ENCODE results near the gene PLA2G4B.

DNA sequence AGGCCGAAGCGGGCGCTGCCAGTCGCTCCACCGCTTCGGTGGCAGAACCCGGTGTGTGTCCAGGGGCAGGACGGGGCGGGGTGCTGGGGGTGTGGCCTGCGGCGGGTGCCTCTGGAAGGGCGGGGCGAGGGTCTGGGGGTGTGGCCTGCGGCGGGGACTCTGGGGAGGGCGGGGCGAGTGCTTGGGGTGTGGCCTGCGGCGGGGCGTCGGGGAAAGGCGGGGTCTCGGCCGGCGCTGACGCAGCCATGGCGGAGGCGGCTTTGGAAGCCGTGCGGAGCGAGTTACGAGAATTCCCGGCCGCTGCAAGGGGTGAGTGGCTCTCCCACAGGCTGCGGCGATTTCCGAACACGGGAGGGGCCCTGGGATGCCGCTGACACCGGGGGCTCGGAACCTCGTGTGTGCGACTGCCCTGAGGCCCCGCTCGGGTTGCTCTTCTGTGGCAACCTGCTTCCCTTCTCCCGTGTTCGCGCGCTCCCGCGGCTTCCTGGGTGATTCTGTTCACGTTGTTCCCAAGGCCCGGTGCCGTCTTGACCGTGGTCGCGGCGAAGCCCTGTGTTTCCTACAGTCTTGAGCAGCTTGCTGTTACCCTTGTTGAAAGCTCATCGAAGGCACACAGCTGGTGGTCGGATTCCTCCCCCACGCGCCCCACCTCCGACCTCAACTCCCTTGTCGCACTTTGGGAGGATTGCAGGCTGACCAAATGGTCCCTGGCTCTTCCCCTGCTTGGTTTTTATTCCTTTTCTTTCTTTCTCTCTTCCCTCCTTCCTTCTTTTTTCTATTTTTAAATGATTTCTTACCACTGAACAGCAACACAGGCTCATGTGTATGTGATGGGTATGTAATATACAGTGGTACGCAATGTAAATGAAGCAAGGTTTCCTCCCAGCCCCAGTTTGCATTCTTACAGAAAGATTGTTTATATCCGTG is 10.5 kb upstream of the PLA2G4B start, which contains the start of gene JMJD7:
- TF ChIP-seq CTCF (conservative IDR thresholded peaks at IDR 0.05; ENCODE audit: low read length): no peak
- TF ChIP-seq EZH2phosphoT487 (IDR thresholded peaks at IDR 0.05; ENCODE audit: borderline replicate concordance): no peak
